ENCODE measurements around the gene MAST4.

MAST4 gene

GRCh38 chr5:67029481-67029880 is 433.3 kb downstream of the MAST4 start:
- no peak for DNase-seq

DNA sequence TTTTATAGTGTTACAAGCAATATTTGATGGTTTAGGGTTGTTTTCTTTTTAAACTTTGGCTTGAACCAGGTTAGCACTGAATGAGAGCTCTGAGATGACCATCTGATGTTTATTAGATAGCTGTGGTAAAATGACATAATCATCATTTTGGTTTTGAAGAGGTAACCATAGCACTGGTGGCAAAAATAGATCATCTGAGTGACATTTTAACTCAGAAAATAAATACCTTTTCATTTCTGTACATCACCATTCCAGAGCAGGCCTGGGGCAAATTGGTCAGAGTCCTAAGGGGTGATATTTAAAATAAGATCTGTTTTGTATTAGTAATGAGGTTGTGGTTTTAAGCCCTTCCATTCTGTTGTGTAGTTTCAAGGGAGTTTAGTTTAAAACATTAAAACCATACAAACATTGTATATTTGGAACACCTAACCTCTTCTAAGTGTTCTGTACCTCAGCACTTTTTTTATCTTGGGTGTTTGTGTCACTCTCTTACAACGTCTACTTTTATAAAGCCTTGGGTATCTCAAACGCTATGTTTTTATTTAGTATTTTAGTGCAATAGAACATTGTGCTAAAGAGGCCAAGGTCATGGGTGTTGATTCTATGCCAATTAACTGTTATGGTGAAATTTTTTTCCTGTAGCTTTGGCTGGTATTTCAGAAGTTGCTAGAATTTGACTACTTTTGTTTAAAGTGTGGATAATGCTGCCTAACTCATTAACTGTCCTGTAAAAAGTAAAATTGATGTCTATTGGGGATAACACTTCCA is 434.3 kb downstream of the MAST4 start:
- no peak for DNase-seq

GRCh38 chr5:67031057-67031443 is 434.9 kb downstream of the MAST4 start:
- DNase-seq: no peak

DNA sequence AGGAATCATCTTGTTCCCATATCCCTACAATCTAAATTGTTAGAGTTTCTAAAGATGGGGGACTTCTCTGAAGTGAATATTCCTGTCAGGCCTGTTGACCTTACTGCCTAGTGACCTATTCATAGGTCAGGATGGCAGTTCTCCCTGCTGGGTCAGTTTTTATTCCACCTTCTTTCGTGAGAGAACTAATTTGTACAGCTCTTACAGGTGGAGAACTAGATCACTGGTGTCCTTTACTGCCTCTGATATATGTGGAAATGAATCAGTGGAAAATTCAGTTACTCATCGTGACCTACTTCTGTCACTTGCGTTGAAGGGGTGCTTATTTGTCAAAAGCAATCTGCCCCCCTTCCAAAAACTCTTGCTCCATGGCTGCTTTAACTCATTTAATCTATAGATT is 435.5 kb downstream of the MAST4 start:
- no peak for DNase-seq

GRCh38 chr5:67032921-67033664 is 436.9 kb downstream of the MAST4 start:
- DNase-seq: peak; percentile 73 to 83

DNA sequence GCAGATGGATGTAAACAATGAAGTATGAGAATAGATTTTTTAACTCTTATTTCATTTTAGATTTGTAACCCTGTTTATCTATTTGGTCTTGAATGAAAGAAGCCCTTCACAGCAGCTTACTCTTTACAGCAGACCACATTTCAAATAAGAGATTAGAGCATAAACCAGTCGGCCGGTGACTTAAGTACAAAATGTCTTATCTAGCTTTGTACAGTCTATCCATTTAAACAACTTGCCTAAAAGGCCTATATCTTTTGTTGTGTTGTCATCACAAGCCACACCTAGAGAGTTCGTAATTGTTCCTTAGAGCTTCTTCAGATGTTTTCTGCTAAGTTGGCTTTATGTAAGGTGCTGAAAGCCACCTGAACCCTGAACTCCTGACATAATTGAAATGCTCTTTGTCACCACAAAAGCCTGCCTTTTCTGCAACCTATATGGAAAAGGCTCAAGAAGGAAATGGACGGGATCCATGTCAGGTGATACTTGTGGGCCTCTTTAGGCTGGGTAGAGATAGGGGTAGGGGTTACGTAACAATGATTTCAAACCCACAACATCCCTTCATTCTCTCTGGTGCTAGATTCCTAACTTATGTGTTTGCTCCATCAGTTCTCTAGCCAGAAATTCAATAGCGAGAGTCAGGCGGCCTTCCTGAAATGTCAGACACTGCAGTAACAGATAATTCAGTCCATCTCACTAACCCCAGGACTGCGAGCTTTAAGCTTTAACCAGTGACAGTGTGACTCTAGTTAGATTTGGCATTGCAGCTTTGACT is 437.9 kb downstream of the MAST4 start:
- peak; percentile 10 to 13 for DNase-seq

DNA sequence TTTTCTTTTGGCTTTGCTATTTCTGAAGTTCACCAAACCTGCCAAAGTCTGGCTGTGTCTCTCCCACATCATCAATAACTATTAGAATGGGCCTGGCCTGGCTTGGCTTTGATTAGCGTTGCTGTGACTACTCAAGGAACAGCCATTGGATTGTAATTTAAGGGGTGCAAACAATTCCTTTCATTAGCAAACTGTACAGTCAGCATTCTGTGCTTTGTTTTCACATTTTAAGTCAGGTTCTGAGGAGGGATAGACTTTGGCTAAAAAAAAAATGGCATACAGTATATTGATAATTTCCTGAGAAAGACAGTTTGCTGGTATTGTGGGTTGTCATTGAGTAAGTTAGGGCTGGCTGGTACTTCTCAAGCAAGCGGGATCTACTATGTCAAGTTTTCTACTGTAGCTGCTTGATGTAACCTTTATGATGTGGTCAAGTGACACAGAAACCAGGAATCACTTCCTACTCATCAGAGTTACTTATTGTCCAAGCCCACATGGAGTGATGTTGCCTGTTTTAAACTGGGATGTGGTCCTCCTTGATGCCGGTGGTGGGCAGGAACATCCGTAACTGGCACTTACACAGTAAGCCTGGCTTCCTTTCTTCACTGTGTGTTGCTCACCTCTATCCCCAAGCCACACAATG is 439.0 kb downstream of the MAST4 start:
- DNase-seq: no peak

GRCh38 chr5:67037171-67037570 is 441.0 kb downstream of the MAST4 start:
- no peak for DNase-seq

DNA sequence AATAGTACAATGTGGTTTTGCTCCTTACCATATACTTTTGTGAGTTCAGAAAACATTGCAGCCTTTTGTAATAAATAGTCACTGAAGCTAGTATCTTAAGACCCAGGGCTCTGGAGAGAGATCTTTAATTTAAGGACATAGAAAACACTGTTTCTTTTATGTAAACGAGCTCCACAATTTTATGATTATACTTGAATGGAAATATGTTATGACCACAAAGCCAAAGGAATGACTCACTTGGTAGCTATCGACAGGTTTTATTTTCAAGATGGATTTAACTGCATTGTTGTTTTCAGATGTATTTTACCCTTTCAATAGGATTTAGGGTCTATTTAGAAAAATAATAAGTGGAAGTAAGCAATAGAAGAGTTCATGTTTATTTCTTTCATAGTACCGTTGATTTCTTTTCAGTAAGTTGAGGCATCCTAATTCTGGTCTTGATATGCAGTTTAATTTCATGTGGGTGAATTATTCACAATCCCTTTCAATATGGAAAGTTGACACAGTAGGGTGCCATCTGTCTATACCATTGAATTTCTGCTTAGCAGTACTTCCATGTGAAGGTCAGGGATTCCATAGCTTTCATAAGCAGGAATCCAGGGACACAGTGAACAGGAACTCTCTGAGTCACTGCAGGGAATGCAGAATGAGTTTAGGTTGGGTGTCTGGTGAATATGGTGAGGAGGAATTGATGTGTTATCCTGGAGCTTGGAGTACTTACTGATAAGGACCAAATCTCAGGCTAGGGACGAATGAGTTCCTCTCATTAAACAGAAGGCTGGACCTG is 442.8 kb downstream of the MAST4 start:
- DNase-seq: no peak

DNA sequence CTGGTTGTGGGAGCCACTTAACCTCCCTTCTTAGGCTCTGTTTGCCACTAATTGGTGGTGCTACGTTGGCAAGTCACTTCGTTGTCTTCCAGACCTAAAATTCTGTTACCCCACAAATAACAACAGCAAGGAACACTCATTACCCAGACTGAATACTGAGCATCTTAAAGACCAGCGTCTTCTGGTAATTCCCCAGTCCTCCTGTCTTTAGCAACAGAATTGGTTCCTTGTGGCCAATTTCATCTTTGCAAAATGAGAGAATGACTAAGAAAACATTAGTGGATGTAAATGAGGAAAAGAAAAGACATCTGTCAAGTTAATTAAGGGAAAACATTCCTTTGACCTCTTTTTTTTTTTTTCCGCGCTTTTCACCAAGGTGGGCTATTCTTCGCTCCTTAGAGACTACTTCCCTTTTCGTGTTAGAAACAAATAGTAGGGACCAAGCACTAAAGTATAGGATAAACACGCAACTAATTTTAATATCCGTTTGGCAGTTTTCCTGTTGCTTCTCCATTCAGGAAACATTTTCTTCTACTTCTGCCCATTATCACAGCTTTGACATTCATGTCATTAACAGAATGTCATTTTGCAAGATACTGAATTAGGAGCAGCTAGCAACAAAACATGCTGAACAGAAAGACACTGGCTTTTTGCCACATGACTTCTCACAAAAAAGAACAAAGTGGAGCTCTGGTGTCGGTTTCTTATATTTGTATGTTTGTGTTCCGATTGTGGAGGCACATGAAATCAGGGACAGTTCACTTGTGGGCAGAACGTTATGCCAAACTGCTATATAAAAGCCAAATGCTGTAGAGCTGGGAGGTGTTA is 446.2 kb downstream of the MAST4 start:
- no peak for DNase-seq

- no peak for DNase-seq
Measured at GRCh38 chr5:67043796-67044511, 447.8 kb downstream of the MAST4 start.

GRCh38 chr5:67045816-67046740 is 449.9 kb downstream of the MAST4 start:
- no peak for DNase-seq

GRCh38 chr5:67047160-67047559 is 451.0 kb downstream of the MAST4 start:
- no peak for DNase-seq

GRCh38 chr5:67047616-67048015 is 451.4 kb downstream of the MAST4 start:
- DNase-seq: no peak

- no peak for DNase-seq
Measured at GRCh38 chr5:67050125-67050524, 453.9 kb downstream of the MAST4 start.

DNA sequence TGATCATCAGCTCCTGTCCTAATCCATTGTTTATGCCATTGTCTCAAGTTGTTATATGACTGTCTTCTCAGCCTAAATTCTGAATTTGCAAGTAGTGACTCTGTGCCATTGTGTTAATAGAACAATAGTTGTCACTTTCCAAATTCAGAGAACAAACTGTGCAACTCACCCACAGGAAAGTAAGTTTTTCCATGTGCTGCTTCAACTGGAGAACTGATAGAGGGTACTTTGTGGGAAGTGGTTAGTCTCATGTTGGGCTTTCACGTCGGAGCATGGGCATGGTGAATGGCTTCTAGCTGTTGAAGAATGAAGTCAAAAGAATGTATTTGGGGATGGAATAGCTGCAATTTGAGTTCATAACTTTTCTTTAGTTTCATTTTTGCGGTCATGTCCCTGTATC is 454.4 kb downstream of the MAST4 start:
- DNase-seq: no peak

- no peak for DNase-seq
Measured at GRCh38 chr5:67051164-67051563, 455.0 kb downstream of the MAST4 start.

- no peak for DNase-seq
Measured at GRCh38 chr5:67052034-67052433, 455.8 kb downstream of the MAST4 start.

DNA sequence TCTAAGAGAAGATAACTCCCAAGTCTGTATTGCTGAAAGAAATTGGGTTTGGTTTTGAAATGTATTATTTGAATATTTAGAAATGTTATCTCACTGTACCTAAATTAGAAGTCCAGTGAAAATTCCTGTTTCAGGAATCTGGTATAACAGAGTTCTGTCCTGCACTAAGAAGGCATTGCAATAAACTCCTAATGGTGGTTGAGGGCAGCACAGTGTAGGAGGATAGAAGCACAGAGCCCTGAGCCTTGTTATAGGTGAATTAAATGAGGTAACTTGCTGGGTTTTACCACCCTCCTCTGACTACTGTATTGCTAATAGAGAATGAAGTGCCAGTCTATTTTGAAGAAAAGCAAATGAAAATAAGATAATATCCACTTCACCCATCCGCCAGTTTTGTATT is 457.0 kb downstream of the MAST4 start:
- no peak for DNase-seq

All from AML-193 (cell line).